ENCODE results near the gene SPTBN1. TPM values are rescaled to one million over a fixed set of nuclear protein-coding genes. Genes with fewer than 3 reads are reported as not detected.

SPTBN1 gene
- total RNA-seq, 4 donors from 2014 or later, result 65.0 to 217 (median 85.3) TPM

- H3K9me3 ChIP-seq, result no peaks in the 10 kb centered on the region
- H3K36me3 ChIP-seq, result peaks cover 0 to 83% (median 2%) of the 10 kb centered on the region in 3 donors
- no peak for DNase-seq
- 91 to 95% methylated on average over 5 of the region's 5 CpGs for WGBS, 2 donors
- no peak overlapping the region for H3K4me3 ChIP-seq
- TF ChIP-seq CTCF (IDR thresholded peaks at IDR 0.05), result no peak
- TF ChIP-seq POLR2A (IDR thresholded peaks at IDR 0.05), result no peak
- H3K4me1 ChIP-seq, result peaks cover 0 to 52% (median 4%) of the 10 kb centered on the region in 3 donors
- H3K27me3 ChIP-seq, result no peaks in the 10 kb centered on the region
- H3K27ac ChIP-seq, result no peak overlapping the region
- intact Hi-C loops (cut with DNase I), result no loop called here
These were observed 159.9 kb downstream of the SPTBN1 start for GRCh38 chr2:54615832-54616534.

- Histone ChIP-seq H3K36me3 (peaks cover 0 to 95% (median 10%) of the 10 kb centered on the region in 3 donors), H3K9me3 (no peaks in the 10 kb centered on the region), H3K27me3 (no peaks in the 10 kb centered on the region), H3K27ac (peak overlapping the region in 1 of 4 donors; percentile 21), H3K4me3 (no peak overlapping the region), H3K4me1 (peaks cover 0 to 52% (median 4%) of the 10 kb centered on the region in 3 donors)
- DNase-seq, result no peak
- intact Hi-C loops (cut with DNase I), result no loop called here
- 75 to 84% methylated on average over 7 of the region's 7 CpGs for WGBS, 2 donors
- TF ChIP-seq CTCF (IDR thresholded peaks at IDR 0.05), result no peak
- no peak for TF ChIP-seq POLR2A (IDR thresholded peaks at IDR 0.05)
These were observed 161.3 kb downstream of the SPTBN1 start for GRCh38 chr2:54617409-54617808.

GRCh38 chr2:54618646-54619565 is 162.8 kb downstream of the SPTBN1 start:
- intact Hi-C loops (cut with DNase I), result no loop called here
- 60 to 68% methylated on average over 5 of the region's 5 CpGs for WGBS, 2 donors
- Histone ChIP-seq H3K36me3 (peaks cover 0 to 100% (median 16%) of the 10 kb centered on the region in 3 donors), H3K9me3 (no peaks in the 10 kb centered on the region), H3K27me3 (no peaks in the 10 kb centered on the region), H3K27ac (peak overlapping the region in 3 of 4 donors; percentile 29 to 57 (median 42)), H3K4me1 (peaks cover 0 to 41% (median 4%) of the 10 kb centered on the region in 3 donors), H3K4me3 (no peak overlapping the region)
- DNase-seq, result no peak
- TF ChIP-seq POLR2A (IDR thresholded peaks at IDR 0.05) (no peak), CTCF (IDR thresholded peaks at IDR 0.05) (no peak)

GRCh38 chr2:54619660-54620231 is 163.6 kb downstream of the SPTBN1 start:
- WGBS, 2 donors, result 74 to 77% methylated on average over 8 to 9 of the region's 9 CpGs
- DNase-seq, result no peak
- Histone ChIP-seq H3K9me3 (no peaks in the 10 kb centered on the region), H3K4me3 (no peak overlapping the region), H3K27me3 (no peaks in the 10 kb centered on the region), H3K27ac (peak overlapping the region in 3 of 4 donors; percentile 7 to 42 (median 29)), H3K36me3 (peaks cover 0 to 100% (median 16%) of the 10 kb centered on the region in 3 donors), H3K4me1 (peaks cover 0 to 36% (median 4%) of the 10 kb centered on the region in 3 donors)
- TF ChIP-seq POLR2A (IDR thresholded peaks at IDR 0.05) (no peak), CTCF (IDR thresholded peaks at IDR 0.05) (no peak)
- intact Hi-C loops (cut with DNase I), result no loop called here
